GM18868 (cell line): ENCODE measurements around the gene ANAPC5.
A peak's percentile ranks its signal among the peaks of the same experiment; 100 is the strongest.
"Not testable (repeated sequence)": the region's sequence is repeated elsewhere in the genome, so short reads cannot be mapped to it uniquely, and the experiment has no call there.

Experiments used
- ATAC-seq: cut with Tn5 transposase; IDR thresholded peaks from one replicate; pipeline ENCODE4 v1.9.1; 2021; ENCODE audit warnings: mild to moderate bottlenecking, moderate library complexity; ENCODE audit not compliant: unreplicated experiment

The ANAPC5 gene

GRCh38 chr12:121318121-121318520 is 34.1 kb downstream of the ANAPC5 start:
- no peak for ATAC-seq

GRCh38 chr12:121314431-121314830 is 37.8 kb downstream of the ANAPC5 start:
- ATAC-seq: no peak

GRCh38 chr12:121310231-121310630 is 42.0 kb downstream of the ANAPC5 start:
- not testable (repeated sequence) for ATAC-seq

- ATAC-seq: not testable (repeated sequence)
Observed at GRCh38 chr12:121307397-121307796, 44.8 kb downstream of the ANAPC5 start.

- ATAC-seq: no peak
Observed at GRCh38 chr12:121304306-121304705, 47.9 kb downstream of the ANAPC5 start.

GRCh38 chr12:121301876-121302275 is 50.3 kb downstream of the ANAPC5 start:
- no peak for ATAC-seq

GRCh38 chr12:121300083-121300819 is 52.0 kb downstream of the ANAPC5 start:
- ATAC-seq: no peak

- ATAC-seq: no peak
Observed at GRCh38 chr12:121299662-121300061, 52.5 kb downstream of the ANAPC5 start.

GRCh38 chr12:121298411-121298810 is 53.8 kb downstream of the ANAPC5 start:
- ATAC-seq: not testable (repeated sequence)

- no peak for ATAC-seq
Observed at GRCh38 chr12:121297435-121297991, 54.7 kb downstream of the ANAPC5 start.

GRCh38 chr12:121296618-121297434 is 55.4 kb downstream of the ANAPC5 start, which contains the start of gene CAMKK2:
Gene CAMKK2 (minus strand): TSS chr12:121296709. CDS start chr12:121274526, 22,183 bp downstream.
- ATAC-seq: peak; percentile 76

GRCh38 chr12:121295746-121296617 is 56.2 kb downstream of the ANAPC5 start:
- ATAC-seq: peak; percentile 22

- no peak for ATAC-seq
Observed at GRCh38 chr12:121295116-121295745, 57.0 kb downstream of the ANAPC5 start.

GRCh38 chr12:121294151-121294889 is 57.9 kb downstream of the ANAPC5 start:
- ATAC-seq: no peak

- ATAC-seq: no peak
Observed at GRCh38 chr12:121293603-121294002, 58.6 kb downstream of the ANAPC5 start.

- ATAC-seq: no peak
Observed at GRCh38 chr12:121290410-121290809, 61.8 kb downstream of the ANAPC5 start.

GRCh38 chr12:121289962-121290361 is 62.2 kb downstream of the ANAPC5 start:
- no peak for ATAC-seq

GRCh38 chr12:121288986-121289385 is 63.2 kb downstream of the ANAPC5 start:
- no peak for ATAC-seq

GRCh38 chr12:121288158-121288845 is 63.9 kb downstream of the ANAPC5 start:
- ATAC-seq: peak; percentile 53
